ENCODE data around the gene POLR3GL. TPM values are rescaled to one million over a fixed set of nuclear protein-coding genes. Genes with fewer than 3 reads are reported as not detected.
A peak's percentile ranks its signal among the peaks of the same experiment; 100 is the strongest.

The POLR3GL gene
- total and polyA plus RNA-seq, 2 donors (not counting 1 experiment from before 2014, with no cell fraction given), result 23.3 to 23.8 TPM

GRCh38 chr1:145977486-145978470 lies 13.3 kb downstream of the POLR3GL start:
- Histone ChIP-seq H3K9ac (ENCODE audit: insufficient read depth, low read length) (no peak overlapping the region), H3K27ac (ENCODE audit: insufficient read depth, low read length) (peak overlapping the region; percentile 85), H3K4me1 (ENCODE audit: control insufficient read depth, extremely low read depth, insufficient read depth, low read length) (peaks cover 21% of the 10 kb centered on the region), H3K36me3 (ENCODE audit: control insufficient read depth, insufficient read depth, low read length) (no peaks in the 10 kb centered on the region), H2AFZ (ENCODE audit: low read length) (no peak overlapping the region), H3K4me3 (replicated peaks in 1 of 4; ENCODE audit: control extremely low read depth in 1 of 4, insufficient read depth in 1 of 4, low read depth in 3 of 4, low read length in 4 of 4) (no peak overlapping the region), H3K27me3 (ENCODE audit: control insufficient read depth, insufficient read depth, low read length) (no peaks in the 10 kb centered on the region), H3K4me2 (ENCODE audit: extremely low read depth, insufficient read depth, low read length) (no peak overlapping the region), H3K79me2 (ENCODE audit: control insufficient read depth, insufficient read depth, low read length) (no peaks in the 10 kb centered on the region), H4K20me1 (ENCODE audit: control insufficient read depth, extremely low read depth, insufficient read depth, low read length) (no peaks in the 10 kb centered on the region), H3K9me3 (ENCODE audit: control insufficient read depth, insufficient read depth, low read depth, low read length) (no peaks in the 10 kb centered on the region)
- DNase-seq (ENCODE audit: low read depth in 2 of 2), result peak; percentile 80 to 91
- TF ChIP-seq, protein P1, sequence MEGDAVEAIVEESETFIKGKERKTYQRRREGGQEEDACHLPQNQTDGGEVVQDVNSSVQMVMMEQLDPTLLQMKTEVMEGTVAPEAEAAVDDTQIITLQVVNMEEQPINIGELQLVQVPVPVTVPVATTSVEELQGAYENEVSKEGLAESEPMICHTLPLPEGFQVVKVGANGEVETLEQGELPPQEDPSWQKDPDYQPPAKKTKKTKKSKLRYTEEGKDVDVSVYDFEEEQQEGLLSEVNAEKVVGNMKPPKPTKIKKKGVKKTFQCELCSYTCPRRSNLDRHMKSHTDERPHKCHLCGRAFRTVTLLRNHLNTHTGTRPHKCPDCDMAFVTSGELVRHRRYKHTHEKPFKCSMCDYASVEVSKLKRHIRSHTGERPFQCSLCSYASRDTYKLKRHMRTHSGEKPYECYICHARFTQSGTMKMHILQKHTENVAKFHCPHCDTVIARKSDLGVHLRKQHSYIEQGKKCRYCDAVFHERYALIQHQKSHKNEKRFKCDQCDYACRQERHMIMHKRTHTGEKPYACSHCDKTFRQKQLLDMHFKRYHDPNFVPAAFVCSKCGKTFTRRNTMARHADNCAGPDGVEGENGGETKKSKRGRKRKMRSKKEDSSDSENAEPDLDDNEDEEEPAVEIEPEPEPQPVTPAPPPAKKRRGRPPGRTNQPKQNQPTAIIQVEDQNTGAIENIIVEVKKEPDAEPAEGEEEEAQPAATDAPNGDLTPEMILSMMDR (conservative IDR thresholded peaks at IDR 0.05 in 1 of 2, IDR thresholded peaks at IDR 0.05 in 1 of 2; ENCODE audit: low read depth in 1 of 2, low read length in 2 of 2), result peak; percentile 81 to 86
- no peak for TF ChIP-seq EZH2 (IDR thresholded peaks at IDR 0.05; ENCODE audit: low read length, missing control alignments)

DNA sequence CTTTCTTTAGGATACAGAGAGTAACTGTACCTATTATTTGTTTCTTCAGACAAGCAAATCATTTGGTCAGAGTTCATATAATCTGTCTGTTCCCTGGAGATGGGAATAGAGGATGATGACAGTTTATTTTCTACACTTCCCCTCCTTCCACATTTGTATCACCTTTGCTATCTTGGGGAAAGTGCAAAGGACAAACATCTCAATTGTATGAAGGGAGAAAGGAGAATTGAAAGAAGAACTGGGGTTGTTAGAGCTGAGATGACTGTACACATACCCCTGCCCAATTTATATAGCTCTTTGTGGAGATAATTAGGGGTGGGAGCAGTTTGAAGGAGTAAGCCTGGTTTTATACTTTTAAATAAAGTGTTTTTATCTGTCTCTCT lies 14.0 kb downstream of the POLR3GL start:
- H3K36me3 ChIP-seq (ENCODE audit: control insufficient read depth, insufficient read depth, low read length), result no peaks in the 10 kb centered on the region
- H3K9ac ChIP-seq (ENCODE audit: insufficient read depth, low read length), result no peak overlapping the region
- no peak for TF ChIP-seq EZH2 (IDR thresholded peaks at IDR 0.05; ENCODE audit: low read length, missing control alignments)
- TF ChIP-seq, protein P1 (conservative IDR thresholded peaks at IDR 0.05 in 1 of 2, IDR thresholded peaks at IDR 0.05 in 1 of 2; ENCODE audit: low read depth in 1 of 2, low read length in 2 of 2), result no peak
- H3K4me1 ChIP-seq (ENCODE audit: control insufficient read depth, extremely low read depth, insufficient read depth, low read length), result peaks cover 21% of the 10 kb centered on the region
- peak overlapping the region; percentile 85 for H3K27ac ChIP-seq (ENCODE audit: insufficient read depth, low read length)
- H3K9me3 ChIP-seq (ENCODE audit: control insufficient read depth, insufficient read depth, low read depth, low read length), result no peaks in the 10 kb centered on the region
- no peak overlapping the region for H3K4me2 ChIP-seq (ENCODE audit: extremely low read depth, insufficient read depth, low read length)
- DNase-seq (ENCODE audit: low read depth in 2 of 2), result no peak
- H3K27me3 ChIP-seq (ENCODE audit: control insufficient read depth, insufficient read depth, low read length), result no peaks in the 10 kb centered on the region
- peak overlapping the region in 1 of 4 experiments; percentile 60 for H3K4me3 ChIP-seq (replicated peaks in 1 of 4; ENCODE audit: control extremely low read depth in 1 of 4, insufficient read depth in 1 of 4, low read depth in 3 of 4, low read length in 4 of 4)
- no peak overlapping the region for H2AFZ ChIP-seq (ENCODE audit: low read length)
- H3K79me2 ChIP-seq (ENCODE audit: control insufficient read depth, insufficient read depth, low read length), result no peaks in the 10 kb centered on the region
- no peaks in the 10 kb centered on the region for H4K20me1 ChIP-seq (ENCODE audit: control insufficient read depth, extremely low read depth, insufficient read depth, low read length)

DNA sequence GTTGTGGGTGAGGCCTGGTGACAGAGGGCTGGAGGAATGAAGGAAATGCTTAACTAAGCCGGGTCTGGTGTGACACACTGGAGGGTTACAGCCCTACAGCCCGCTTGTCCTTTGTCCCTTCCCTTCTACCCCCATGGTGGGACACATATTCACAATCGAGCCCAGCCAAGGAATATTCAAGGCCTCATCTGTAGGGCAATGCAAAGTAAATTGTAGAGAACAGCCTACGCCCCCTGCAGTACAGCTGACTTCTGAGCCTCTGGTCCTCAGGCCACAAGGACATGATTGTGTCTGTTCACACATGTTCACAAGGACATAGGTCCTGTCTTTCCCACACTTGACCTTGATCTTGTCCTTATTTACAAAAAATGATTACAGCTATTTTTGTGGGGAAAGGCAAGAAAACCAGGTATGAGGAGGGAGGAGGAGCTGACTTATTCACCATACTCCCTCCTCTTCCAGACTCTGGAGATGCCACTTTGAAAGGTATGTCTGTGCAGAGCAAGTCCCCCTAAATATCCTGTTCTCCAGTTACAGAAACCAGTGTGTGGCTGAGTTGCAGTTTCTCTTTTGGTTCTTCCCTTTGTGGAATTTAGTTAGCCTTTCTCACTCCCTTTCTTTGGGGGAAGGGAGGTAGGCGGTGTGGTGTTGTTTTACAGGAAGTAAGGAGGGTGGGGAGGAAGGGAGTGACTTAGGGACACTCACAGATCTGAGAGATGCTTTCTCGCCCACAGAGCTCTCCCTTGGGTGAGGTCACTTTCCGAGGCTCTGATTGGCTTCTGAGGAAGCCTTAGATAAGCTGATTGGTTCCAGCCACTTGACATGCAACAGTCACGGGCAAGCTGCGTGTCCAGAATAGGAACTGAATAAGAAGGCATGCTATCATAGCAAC lies 14.6 kb downstream of the POLR3GL start:
- Histone ChIP-seq H3K9ac (ENCODE audit: insufficient read depth, low read length) (no peak overlapping the region), H3K4me1 (ENCODE audit: control insufficient read depth, extremely low read depth, insufficient read depth, low read length) (peaks cover 21% of the 10 kb centered on the region), H3K9me3 (ENCODE audit: control insufficient read depth, insufficient read depth, low read depth, low read length) (no peaks in the 10 kb centered on the region), H3K36me3 (ENCODE audit: control insufficient read depth, insufficient read depth, low read length) (no peaks in the 10 kb centered on the region), H3K4me3 (replicated peaks in 1 of 4; ENCODE audit: control extremely low read depth in 1 of 4, insufficient read depth in 1 of 4, low read depth in 3 of 4, low read length in 4 of 4) (peak overlapping the region in 2 of 4 experiments; percentile 36 to 60), H4K20me1 (ENCODE audit: control insufficient read depth, extremely low read depth, insufficient read depth, low read length) (no peaks in the 10 kb centered on the region), H3K79me2 (ENCODE audit: control insufficient read depth, insufficient read depth, low read length) (no peaks in the 10 kb centered on the region), H3K4me2 (ENCODE audit: extremely low read depth, insufficient read depth, low read length) (peak overlapping the region; percentile 36), H2AFZ (ENCODE audit: low read length) (no peak overlapping the region), H3K27me3 (ENCODE audit: control insufficient read depth, insufficient read depth, low read length) (no peaks in the 10 kb centered on the region), H3K27ac (ENCODE audit: insufficient read depth, low read length) (peak overlapping the region; percentile 87)
- DNase-seq (ENCODE audit: low read depth in 2 of 2), result peak; percentile 100
- TF ChIP-seq, protein P1 (conservative IDR thresholded peaks at IDR 0.05 in 1 of 2, IDR thresholded peaks at IDR 0.05 in 1 of 2; ENCODE audit: low read depth in 1 of 2, low read length in 2 of 2), result peak; percentile 29 to 41
- no peak for TF ChIP-seq EZH2 (IDR thresholded peaks at IDR 0.05; ENCODE audit: low read length, missing control alignments)
